GM12878 (cell line): ENCODE results near the gene PRLH. TPM values are rescaled to one million over a fixed set of nuclear protein-coding genes. Genes with fewer than 3 reads are reported as not detected.

ENCODE experiments used
- ATAC-seq: fragments of 200-7000 bp; cut with Tn5 transposase; 3 replicates; pipeline ENCODE4 v1.9.1; 2020; ENCODE audit warnings: mild to moderate bottlenecking, moderate library complexity
- BruUV-seq: library from RNA; stranded (reverse); fragments of 400-500 nt; replicated peaks from 2 replicates; lab custom pipeline; 2021; lab: Mats Ljungman, UMichigan
- CTCF ChIA-PET: fragments of 300-600 bp; sonication (Branson Sonifier 250); formaldehyde crosslinking; extraction: SDS; loops from one replicate; lab custom pipeline; 2021; ENCODE audit warnings: inconsistent platforms; lab: Yijun Ruan, JAX
- POLR2A ChIA-PET: fragments of 350-600 bp; formaldehyde crosslinking; extraction: SDS; loops from one replicate; lab custom pipeline; 2021; ENCODE audit warnings: inconsistent platforms; lab: Charles Lee
- RAD21 ChIA-PET: fragments of 300-600 bp; sonication (Branson Sonifier 250); formaldehyde crosslinking; loops from one replicate; lab custom pipeline; 2023; ENCODE audit warnings: antibody characterized with exemption; ENCODE audit not compliant: unreplicated experiment; lab: Charles Lee
- SMC1A ChIA-PET: fragments of 300-600 bp; sonication (Branson Sonifier 250); formaldehyde crosslinking; loops from one replicate; lab custom pipeline; 2023; ENCODE audit not compliant: unreplicated experiment, uncharacterized antibody; lab: Charles Lee
- DNase-seq: peaks from one replicate; pipeline ENCODE4 v3.0.0-alpha.2; 2011; ENCODE audit warnings: low read depth, low spot score
- FAIRE-seq: peaks from 3 replicates; lab custom pipeline; 2011; peaks lifted over from hg19 to GRCh38; lab: Jason Lieb, UNC
- H2AFZ ChIP-seq: 2 replicates; pipeline ENCODE4 v1.6.0; 2011; ENCODE audit warnings: low read depth, low read length, control low read depth; ENCODE audit not compliant: control insufficient read depth
- H3K27ac ChIP-seq: 2 replicates; pipeline ENCODE4 v1.5.1; 2011; ENCODE audit warnings: control low read depth; ENCODE audit not compliant: control insufficient read depth, insufficient read depth
- H3K27me3 ChIP-seq, 2 experiments: replicated peaks in 1 of 2; 2 replicates each; pipeline versions ENCODE4 v1.6.0 to v1.6.1; 2011; ENCODE audit warnings: low read length in 1 of 2; ENCODE audit not compliant: control insufficient read depth in 2 of 2, insufficient read depth in 2 of 2
- H3K36me3 ChIP-seq, 2 experiments: 2 replicates each; pipeline ENCODE4 v1.5.1; 2011; ENCODE audit warnings: low read length in 1 of 2; ENCODE audit not compliant: control insufficient read depth in 2 of 2, insufficient read depth in 2 of 2
- H3K4me1 ChIP-seq: 2 replicates; pipeline ENCODE4 v1.6.1; 2011; ENCODE audit warnings: mild to moderate bottlenecking, low read length, moderate library complexity, mixed read lengths; ENCODE audit not compliant: control insufficient read depth, insufficient read depth
- H3K4me2 ChIP-seq: 2 replicates; pipeline ENCODE4 v1.6.0; 2011; ENCODE audit warnings: control low read depth; ENCODE audit not compliant: control insufficient read depth, insufficient read depth
- H3K4me3 ChIP-seq: fragments of 200-600 bp; sonication (generic); 2 replicates; pipeline ENCODE4 v1.5.1; 2016
- H3K79me2 ChIP-seq: 2 replicates; pipeline ENCODE4 v1.6.0; 2011; ENCODE audit warnings: low read length; ENCODE audit not compliant: control insufficient read depth, insufficient read depth
- H3K9ac ChIP-seq: 2 replicates; pipeline ENCODE4 v1.8.0; 2011; ENCODE audit warnings: low read length, control low read depth, mixed read lengths; ENCODE audit not compliant: control insufficient read depth, insufficient read depth
- H3K9me3 ChIP-seq: replicated peaks from 3 replicates; pipeline ENCODE4 v1.5.1; 2011; ENCODE audit warnings: mild to moderate bottlenecking, low read length; ENCODE audit not compliant: control insufficient read depth, insufficient read depth
- H4K20me1 ChIP-seq: 2 replicates; pipeline ENCODE4 v1.6.0; 2011; ENCODE audit not compliant: control insufficient read depth, insufficient read depth
- ATF3 ChIP-seq: IDR thresholded peaks from 2 replicates; pipeline ENCODE4 v1.6.1; 2011; ENCODE audit warnings: low read depth, mild to moderate bottlenecking, low read length, moderate library complexity, borderline replicate concordance; ENCODE audit errors: extremely low read depth
- BCL11A ChIP-seq: IDR thresholded peaks from 2 replicates; pipeline ENCODE4 v1.6.1; 2011; ENCODE audit warnings: low read depth, low read length
- BCL3 ChIP-seq: IDR thresholded peaks from 2 replicates; pipeline ENCODE4 v1.6.1; 2011; ENCODE audit warnings: borderline replicate concordance, low read depth, mild to moderate bottlenecking, moderate library complexity, low read length; ENCODE audit not compliant: insufficient read depth, poor library complexity, severe bottlenecking
- CHD2 ChIP-seq: IDR thresholded peaks from 2 replicates; pipeline ENCODE4 v1.6.1; 2011; ENCODE audit warnings: low read depth, low read length, improper control_type of control experiment, borderline replicate concordance
- DPF2 ChIP-seq: fragments of 450-650 bp; IDR thresholded peaks from 2 replicates; pipeline ENCODE4 v1.6.1; 2017; ENCODE audit warnings: mild to moderate bottlenecking
- KDM1A ChIP-seq: fragments of 200-600 bp; sonication (generic); IDR thresholded peaks from 2 replicates; pipeline ENCODE4 v1.6.1; 2016; ENCODE audit warnings: borderline replicate concordance
- SRF ChIP-seq, 2 experiments: IDR thresholded peaks; 2 replicates each; pipeline ENCODE4 v1.6.1; 2011; ENCODE audit warnings: low read depth in 2 of 2, low read length in 2 of 2, mild to moderate bottlenecking in 1 of 2, moderate library complexity in 1 of 2
- SUZ12 ChIP-seq: fragments of 200-600 bp; sonication (generic); IDR thresholded peaks from one replicate; pipeline ENCODE4 v1.6.1; 2018; ENCODE audit warnings: antibody characterized with exemption, mild to moderate bottlenecking; ENCODE audit not compliant: unreplicated experiment
- YBX1 ChIP-seq: fragments of 450-650 bp; IDR thresholded peaks from 2 replicates; pipeline ENCODE4 v1.6.1; 2016; ENCODE audit warnings: antibody characterized with exemption
- WGBS: methylation state at CpG from one replicate; pipeline ENCODE4 v1.1.6; 2016; ENCODE audit warnings: low lambda C conversion rate; ENCODE audit not compliant: insufficient replicate concordance, insufficient coverage; ENCODE audit errors: missing lambda C conversion rate; 5-methylcytosine and 5-hydroxymethylcytosine counted together
- in situ Hi-C: fragments of 300-500 bp; cut with MboI; formaldehyde crosslinking; loops from 9 replicates; pipeline ENCODE4 v1.14.3; 2018; ENCODE audit warnings: mixed read lengths
- intact Hi-C: fragments of 100-400 bp; cut with micrococcal nuclease; formaldehyde crosslinking; loops from one replicate; pipeline ENCODE4 v1.14.2; 2022; ENCODE audit not compliant: unreplicated experiment
- polyA plus RNA-seq, 11 experiments: library from polyadenylated mRNA; depleted of rRNA in 4 of 11; unstranded in 6 of 11; stranded (reverse) in 5 of 11; fragments of >200 nt; fragmentation: Nextera tagmentation in 4 of 11; fragmentation: Illumina TruSeq in 1 of 11; extraction: Ambion mirVana in 4 of 11; extraction: Trizol in 1 of 11; gene quantifications; 1 replicate in 1 of 11; 2 replicates in 10 of 11; pipeline versions ENCODE4 v1.2.1 to v1.2.3, GENCODE V29; 2011 to 2016; ENCODE audit warnings: inconsistent platforms in 2 of 11, missing spikeins in 2 of 11, low read depth in 1 of 11
- total RNA-seq, 4 experiments: library from RNA; depleted of rRNA in 3 of 4; stranded (reverse); fragments of >200 nt in 3 of 4; fragmentation: Illumina TruSeq in 1 of 4; extraction: Trizol in 1 of 4; gene quantifications; 2 replicates each; pipeline versions ENCODE4 v1.2.1 to v1.2.3, GENCODE V29; 2013 to 2021
- TF ChIP-seq, protein P1 (sequence below): IDR thresholded peaks from 2 replicates; pipeline ENCODE4 v1.6.1; 2012; ENCODE audit warnings: low read depth, low read length, improper control_type of control experiment
- TF ChIP-seq, protein P2 (sequence below), 3 experiments: IDR thresholded peaks in 2 of 3; conservative IDR thresholded peaks in 1 of 3; 2 replicates each; pipeline ENCODE4 v1.5.1; 2011; ENCODE audit warnings: low read depth in 3 of 3, low read length in 3 of 3, mild to moderate bottlenecking in 3 of 3, control low read depth in 2 of 3, moderate library complexity in 2 of 3, inconsistent platforms in 1 of 3, mixed read lengths in 1 of 3; ENCODE audit not compliant: control insufficient read depth in 2 of 3, insufficient read depth in 1 of 3; ENCODE audit errors: extremely low read depth in 1 of 3

PRLH gene
- total and polyA plus RNA-seq, 10 of the 15 experiments (the other 5 are each of a cell fraction or from before 2014, with no cell fraction given), result not detected

DNA sequence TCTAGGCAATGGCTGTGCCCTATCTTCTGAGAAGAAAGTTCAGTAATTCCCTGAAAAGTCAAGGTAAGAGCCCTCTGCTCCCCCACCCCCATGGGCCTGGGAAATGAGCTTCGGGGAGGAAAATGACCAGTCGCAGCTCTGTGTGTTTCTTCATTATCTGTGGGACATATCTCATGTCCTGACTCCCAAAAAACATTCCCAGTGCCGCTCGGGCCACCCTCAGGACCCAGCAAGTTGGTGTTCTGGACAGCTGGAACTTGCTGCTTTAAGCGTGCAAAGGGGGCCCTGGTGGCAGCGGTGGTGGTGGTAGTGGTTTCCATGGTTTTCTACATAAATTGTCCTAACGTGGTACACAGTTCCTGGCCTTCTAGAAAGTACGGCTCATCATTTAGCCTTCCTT is 17.2 kb upstream of the PRLH start:
- intact Hi-C loops, result no loop called here
- H4K20me1 ChIP-seq, result no peaks in the 10 kb centered on the region
- no peak for ATAC-seq
- no TSS peak for BruUV-seq
- H3K79me2 ChIP-seq, result no peaks in the 10 kb centered on the region
- no peak for DNase-seq
- H3K9ac ChIP-seq, result no peak overlapping the region
- ChIA-PET RAD21 (interaction anchor here (1.5 kb wide), 1 partner anchor 36 kb away, joined by 6 read pairs; no protein-coding TSS in a partner anchor), CTCF (interaction anchor here (1.0 to 1.6 kb wide), 3 partner anchors 9 to 36 kb away, joined by 3 to 10 read pairs (median 3); no protein-coding TSS in a partner anchor), SMC1A (interaction anchor here (1.2 to 2.2 kb wide), 3 partner anchors 9 to 23 kb away, joined by 3 to 9 read pairs (median 4); no protein-coding TSS in a partner anchor), POLR2A (no interaction called here)
- H3K4me3 ChIP-seq, result no peak overlapping the region
- H3K4me2 ChIP-seq, result no peak overlapping the region
- 61% methylated on average over 8 of the region's 8 CpGs for WGBS
- H2AFZ ChIP-seq, result no peak overlapping the region
- H3K9me3 ChIP-seq, result peaks cover 3% of the 10 kb centered on the region; the same call in 2 of the 3 replicates
- H3K36me3 ChIP-seq, result no peaks in the 10 kb centered on the region
- no peak for TF ChIP-seq DPF2
- TF ChIP-seq SUZ12, result no peak
- TF ChIP-seq, protein P1, sequence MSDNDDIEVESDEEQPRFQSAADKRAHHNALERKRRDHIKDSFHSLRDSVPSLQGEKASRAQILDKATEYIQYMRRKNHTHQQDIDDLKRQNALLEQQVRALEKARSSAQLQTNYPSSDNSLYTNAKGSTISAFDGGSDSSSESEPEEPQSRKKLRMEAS, result no peak
- no peak for TF ChIP-seq BCL3
- no peak for TF ChIP-seq ATF3
- no peak for TF ChIP-seq KDM1A
- no peak for TF ChIP-seq CHD2
- no peak for TF ChIP-seq SRF (IDR thresholded peaks at IDR 0.05; ENCODE audit: low read depth in 2 of 2, low read length in 2 of 2)
- TF ChIP-seq BCL11A, result no peak
- TF ChIP-seq, protein P2, sequence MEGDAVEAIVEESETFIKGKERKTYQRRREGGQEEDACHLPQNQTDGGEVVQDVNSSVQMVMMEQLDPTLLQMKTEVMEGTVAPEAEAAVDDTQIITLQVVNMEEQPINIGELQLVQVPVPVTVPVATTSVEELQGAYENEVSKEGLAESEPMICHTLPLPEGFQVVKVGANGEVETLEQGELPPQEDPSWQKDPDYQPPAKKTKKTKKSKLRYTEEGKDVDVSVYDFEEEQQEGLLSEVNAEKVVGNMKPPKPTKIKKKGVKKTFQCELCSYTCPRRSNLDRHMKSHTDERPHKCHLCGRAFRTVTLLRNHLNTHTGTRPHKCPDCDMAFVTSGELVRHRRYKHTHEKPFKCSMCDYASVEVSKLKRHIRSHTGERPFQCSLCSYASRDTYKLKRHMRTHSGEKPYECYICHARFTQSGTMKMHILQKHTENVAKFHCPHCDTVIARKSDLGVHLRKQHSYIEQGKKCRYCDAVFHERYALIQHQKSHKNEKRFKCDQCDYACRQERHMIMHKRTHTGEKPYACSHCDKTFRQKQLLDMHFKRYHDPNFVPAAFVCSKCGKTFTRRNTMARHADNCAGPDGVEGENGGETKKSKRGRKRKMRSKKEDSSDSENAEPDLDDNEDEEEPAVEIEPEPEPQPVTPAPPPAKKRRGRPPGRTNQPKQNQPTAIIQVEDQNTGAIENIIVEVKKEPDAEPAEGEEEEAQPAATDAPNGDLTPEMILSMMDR (IDR thresholded peaks at IDR 0.05 in 2 of 3, conservative IDR thresholded peaks at IDR 0.05 in 1 of 3; ENCODE audit: control insufficient read depth in 2 of 3, extremely low read depth in 1 of 3, insufficient read depth in 1 of 3, low read depth in 3 of 3, low read length in 3 of 3), result no peak
- TF ChIP-seq YBX1, result no peak
- H3K27me3 ChIP-seq, result peaks cover 0 to 1% of the 10 kb centered on the region in 2 experiments; a peak in 1 of 4 replicates
- no peak overlapping the region for H3K27ac ChIP-seq
- in situ Hi-C loops, result no loop called here
- H3K4me1 ChIP-seq, result no peaks in the 10 kb centered on the region
- FAIRE-seq, result no peak
